Uterus (tissue), 4 donors: ENCODE data around the gene ADAMTS12. TPM values are rescaled to one million over a fixed set of nuclear protein-coding genes. Genes with fewer than 3 reads are reported as not detected.

Experiments
- DNase-seq, 2 donors: peaks; one replicate each; pipeline ENCODE4 v3.0.0-alpha.2; 2019 to 2020
- H3K27ac ChIP-seq, 2 donors: fragments of 200-600 bp; sonication (generic); 1 replicate in 1 of 2; 2 replicates in 1 of 2; pipeline ENCODE4 v1.5.1; 2016 to 2018
- H3K27me3 ChIP-seq, 2 donors: fragments of 200-600 bp; sonication (generic); one replicate each; pipeline ENCODE4 v1.5.1; 2018 to 2019; ENCODE audit warnings: control low read depth in 1 of 2
- H3K36me3 ChIP-seq, 2 donors: fragments of 200-600 bp; sonication (generic); one replicate each; pipeline ENCODE4 v1.5.1; 2019; ENCODE audit warnings: control low read depth in 1 of 2
- H3K4me1 ChIP-seq, 2 donors: fragments of 200-600 bp; sonication (generic); one replicate each; pipeline ENCODE4 v1.5.1; 2018 to 2019; ENCODE audit warnings: control low read depth in 1 of 2
- H3K4me3 ChIP-seq, 2 donors: fragments of 200-600 bp; sonication (generic); 1 replicate in 1 of 2; 2 replicates in 1 of 2; pipeline ENCODE4 v1.5.1; 2018 to 2019; ENCODE audit warnings: mild to moderate bottlenecking in 1 of 2
- H3K9me3 ChIP-seq, 2 donors: fragments of 200-600 bp; sonication (generic); one replicate each; pipeline ENCODE4 v1.5.1; 2019; ENCODE audit warnings: control low read depth in 1 of 2
- CTCF ChIP-seq, 4 experiments: fragments of 200-600 bp in 2 of 4; fragments of 450-650 bp in 2 of 4; sonication (generic) in 2 of 4; IDR thresholded peaks; one replicate each; pipeline ENCODE4 v1.5.1; 2016 to 2019; ENCODE audit warnings: antibody characterized with exemption in 4 of 4, mild to moderate bottlenecking in 2 of 4, moderate library complexity in 1 of 4
- POLR2A ChIP-seq, 2 donors: fragments of 450-650 bp; IDR thresholded peaks; one replicate each; pipeline ENCODE4 v1.6.1; 2016; ENCODE audit warnings: antibody characterized with exemption in 2 of 2, mild to moderate bottlenecking in 1 of 2, moderate library complexity in 1 of 2
- intact Hi-C: fragments of 100-400 bp; cut with DNase I; formaldehyde crosslinking; loops from one replicate; pipeline ENCODE4 v1.15.1; 2023; ENCODE audit warnings: low total_unique reads
- total RNA-seq, 4 donors: library from RNA; depleted of rRNA in 3 of 4; stranded (reverse); fragments of >200 nt in 3 of 4; gene quantifications; one replicate each; pipeline versions ENCODE4 v1.1.0 to v1.2.4, GENCODE V29; 2014 to 2023
- donor health status: DM: yes; HTN: yes; CAD: no.

Gene ADAMTS12
- total RNA-seq, 4 donors from 2014 or later, result 0.51 to 37.5 (median 15.6) TPM

- TF ChIP-seq POLR2A (IDR thresholded peaks at IDR 0.05), result no peak
- TF ChIP-seq CTCF (IDR thresholded peaks at IDR 0.05), result no peak
- Histone ChIP-seq H3K27ac (no peak overlapping the region), H3K36me3 (no peaks in the 10 kb centered on the region), H3K27me3 (no peaks in the 10 kb centered on the region), H3K9me3 (no peaks in the 10 kb centered on the region), H3K4me3 (no peak overlapping the region), H3K4me1 (no peaks in the 10 kb centered on the region)
- intact Hi-C loops, result no loop called here
- DNase-seq, result no peak
These were observed 412.5 kb downstream of the ADAMTS12 start for GRCh38 chr5:33479311-33479710.

- no peak for TF ChIP-seq CTCF (IDR thresholded peaks at IDR 0.05)
- TF ChIP-seq POLR2A (IDR thresholded peaks at IDR 0.05), result no peak
- Histone ChIP-seq H3K36me3 (no peaks in the 10 kb centered on the region), H3K4me3 (no peak overlapping the region), H3K27ac (no peak overlapping the region), H3K9me3 (no peaks in the 10 kb centered on the region), H3K4me1 (no peaks in the 10 kb centered on the region), H3K27me3 (no peaks in the 10 kb centered on the region)
- intact Hi-C loops, result no loop called here
- DNase-seq, result no peak
These were observed 414.0 kb downstream of the ADAMTS12 start for GRCh38 chr5:33477816-33478215.

GRCh38 chr5:33476992-33477391, 414.8 kb downstream of the ADAMTS12 start:
- H3K27me3 ChIP-seq, result no peaks in the 10 kb centered on the region
- H3K9me3 ChIP-seq, result no peaks in the 10 kb centered on the region
- intact Hi-C loops, result no loop called here
- H3K36me3 ChIP-seq, result no peaks in the 10 kb centered on the region
- no peak overlapping the region for H3K27ac ChIP-seq
- H3K4me3 ChIP-seq, result no peak overlapping the region
- no peak for TF ChIP-seq POLR2A (IDR thresholded peaks at IDR 0.05)
- TF ChIP-seq CTCF (IDR thresholded peaks at IDR 0.05), result no peak
- no peaks in the 10 kb centered on the region for H3K4me1 ChIP-seq
- DNase-seq, result no peak

- no peaks in the 10 kb centered on the region for H3K4me1 ChIP-seq
- DNase-seq, result no peak
- H3K27ac ChIP-seq, result no peak overlapping the region
- intact Hi-C loops, result no loop called here
- H3K36me3 ChIP-seq, result no peaks in the 10 kb centered on the region
- TF ChIP-seq CTCF (IDR thresholded peaks at IDR 0.05), result no peak
- no peak for TF ChIP-seq POLR2A (IDR thresholded peaks at IDR 0.05)
- H3K27me3 ChIP-seq, result no peaks in the 10 kb centered on the region
- H3K9me3 ChIP-seq, result no peaks in the 10 kb centered on the region
- no peak overlapping the region for H3K4me3 ChIP-seq
These were observed 416.1 kb downstream of the ADAMTS12 start for GRCh38 chr5:33475706-33476105.

GRCh38 chr5:33474931-33475499, 416.8 kb downstream of the ADAMTS12 start:
- Histone ChIP-seq H3K27me3 (no peaks in the 10 kb centered on the region), H3K9me3 (no peaks in the 10 kb centered on the region), H3K27ac (no peak overlapping the region), H3K36me3 (no peaks in the 10 kb centered on the region), H3K4me1 (no peaks in the 10 kb centered on the region), H3K4me3 (no peak overlapping the region)
- TF ChIP-seq CTCF (IDR thresholded peaks at IDR 0.05) (no peak), POLR2A (IDR thresholded peaks at IDR 0.05) (no peak)
- DNase-seq, result no peak
- intact Hi-C loops, result no loop called here
